Measurements from ENCODE around the gene ERBB4.

DNA sequence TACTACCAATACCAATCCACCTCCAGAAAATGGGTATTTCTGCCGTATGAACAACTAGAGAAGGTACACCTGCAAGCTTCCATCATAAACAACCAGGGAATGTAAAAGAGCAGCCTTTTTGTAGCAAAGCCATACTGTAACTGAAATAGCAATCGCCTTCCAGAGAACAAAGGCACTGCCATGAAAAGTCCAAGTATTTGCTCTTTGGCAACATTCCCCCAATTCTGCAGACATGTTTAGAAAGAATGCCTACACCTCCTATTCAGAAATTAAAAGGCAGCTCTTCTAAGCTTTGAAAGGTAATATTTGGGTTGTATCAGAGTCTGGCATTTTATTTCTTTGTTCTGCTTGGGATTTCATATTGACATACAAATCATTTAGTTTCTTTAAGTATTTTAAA, 487.7 kb downstream of the ERBB4 start:
- TF ChIP-seq POLR2A (IDR thresholded peaks at IDR 0.05) = no peak
- TF ChIP-seq, protein P1, sequence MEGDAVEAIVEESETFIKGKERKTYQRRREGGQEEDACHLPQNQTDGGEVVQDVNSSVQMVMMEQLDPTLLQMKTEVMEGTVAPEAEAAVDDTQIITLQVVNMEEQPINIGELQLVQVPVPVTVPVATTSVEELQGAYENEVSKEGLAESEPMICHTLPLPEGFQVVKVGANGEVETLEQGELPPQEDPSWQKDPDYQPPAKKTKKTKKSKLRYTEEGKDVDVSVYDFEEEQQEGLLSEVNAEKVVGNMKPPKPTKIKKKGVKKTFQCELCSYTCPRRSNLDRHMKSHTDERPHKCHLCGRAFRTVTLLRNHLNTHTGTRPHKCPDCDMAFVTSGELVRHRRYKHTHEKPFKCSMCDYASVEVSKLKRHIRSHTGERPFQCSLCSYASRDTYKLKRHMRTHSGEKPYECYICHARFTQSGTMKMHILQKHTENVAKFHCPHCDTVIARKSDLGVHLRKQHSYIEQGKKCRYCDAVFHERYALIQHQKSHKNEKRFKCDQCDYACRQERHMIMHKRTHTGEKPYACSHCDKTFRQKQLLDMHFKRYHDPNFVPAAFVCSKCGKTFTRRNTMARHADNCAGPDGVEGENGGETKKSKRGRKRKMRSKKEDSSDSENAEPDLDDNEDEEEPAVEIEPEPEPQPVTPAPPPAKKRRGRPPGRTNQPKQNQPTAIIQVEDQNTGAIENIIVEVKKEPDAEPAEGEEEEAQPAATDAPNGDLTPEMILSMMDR (IDR thresholded peaks at IDR 0.05) = no peak
